D721Med (cell line): Measurements from ENCODE around the gene PCMTD2.

Experiments
- DNase-seq: peaks from one replicate; pipeline ENCODE4 v3.0.0; 2011; ENCODE audit warnings: low spot score; ENCODE audit not compliant: insufficient read length
- FAIRE-seq: peaks from 2 replicates; lab custom pipeline; 2011; peaks lifted over from hg19 to GRCh38; lab: Jason Lieb, UNC
- TF ChIP-seq, protein P1 (sequence below): IDR thresholded peaks from 2 replicates; pipeline ENCODE4 v1.5.1; 2012; ENCODE audit warnings: mild to moderate bottlenecking, control low read depth; ENCODE audit not compliant: insufficient read depth; ENCODE audit errors: missing control alignments

Gene PCMTD2

DNA sequence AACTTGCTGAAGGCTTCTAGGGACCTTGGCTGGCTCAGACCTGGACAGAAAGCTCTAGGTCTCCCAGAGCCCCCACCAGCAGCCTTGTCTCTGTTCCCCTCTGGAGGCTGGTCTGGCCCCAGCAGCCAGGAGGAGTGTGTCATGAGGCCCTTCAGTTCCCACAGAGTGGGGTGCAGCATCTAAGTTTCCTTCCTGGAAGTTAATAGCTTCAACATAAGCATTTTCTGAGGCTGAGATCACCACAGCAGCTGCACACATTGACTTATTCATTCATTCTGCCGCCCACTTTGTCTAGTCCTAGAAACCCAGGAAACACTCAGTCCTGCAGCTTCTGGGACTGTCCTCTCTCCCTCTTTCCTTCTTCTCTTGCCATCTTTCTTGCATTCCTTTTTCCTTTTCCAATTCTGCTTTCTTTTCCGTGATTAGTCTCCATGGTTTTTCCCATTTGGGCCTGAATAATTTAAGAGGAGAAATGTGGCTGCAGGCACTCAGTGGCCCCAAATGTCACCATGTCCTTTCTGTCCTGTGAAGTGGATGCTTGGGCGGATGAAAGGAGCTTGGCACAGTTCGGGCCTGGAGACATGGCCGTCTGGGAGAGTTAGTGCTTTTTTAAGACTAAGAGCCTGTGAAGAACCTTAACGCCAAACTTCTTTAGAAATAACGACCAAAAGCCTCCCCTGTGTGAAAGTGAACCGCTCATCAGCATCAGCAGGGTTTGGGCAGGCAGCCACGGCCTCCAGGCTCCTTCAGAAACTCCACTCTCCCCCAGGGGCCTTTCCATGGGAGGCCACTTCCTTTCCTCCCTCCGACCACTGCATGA lies 31.0 kb upstream of the PCMTD2 start:
- TF ChIP-seq, protein P1, sequence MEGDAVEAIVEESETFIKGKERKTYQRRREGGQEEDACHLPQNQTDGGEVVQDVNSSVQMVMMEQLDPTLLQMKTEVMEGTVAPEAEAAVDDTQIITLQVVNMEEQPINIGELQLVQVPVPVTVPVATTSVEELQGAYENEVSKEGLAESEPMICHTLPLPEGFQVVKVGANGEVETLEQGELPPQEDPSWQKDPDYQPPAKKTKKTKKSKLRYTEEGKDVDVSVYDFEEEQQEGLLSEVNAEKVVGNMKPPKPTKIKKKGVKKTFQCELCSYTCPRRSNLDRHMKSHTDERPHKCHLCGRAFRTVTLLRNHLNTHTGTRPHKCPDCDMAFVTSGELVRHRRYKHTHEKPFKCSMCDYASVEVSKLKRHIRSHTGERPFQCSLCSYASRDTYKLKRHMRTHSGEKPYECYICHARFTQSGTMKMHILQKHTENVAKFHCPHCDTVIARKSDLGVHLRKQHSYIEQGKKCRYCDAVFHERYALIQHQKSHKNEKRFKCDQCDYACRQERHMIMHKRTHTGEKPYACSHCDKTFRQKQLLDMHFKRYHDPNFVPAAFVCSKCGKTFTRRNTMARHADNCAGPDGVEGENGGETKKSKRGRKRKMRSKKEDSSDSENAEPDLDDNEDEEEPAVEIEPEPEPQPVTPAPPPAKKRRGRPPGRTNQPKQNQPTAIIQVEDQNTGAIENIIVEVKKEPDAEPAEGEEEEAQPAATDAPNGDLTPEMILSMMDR: no peak
- no peak for DNase-seq
- FAIRE-seq: no peak

GRCh38 chr20:64225171-64225595 lies 30.4 kb upstream of the PCMTD2 start:
- TF ChIP-seq, protein P1: no peak
- DNase-seq (no peak), FAIRE-seq (no peak)

GRCh38 chr20:64225828-64226598 lies 29.5 kb upstream of the PCMTD2 start:
- DNase-seq (no peak), FAIRE-seq (no peak)
- TF ChIP-seq, protein P1: no peak

- TF ChIP-seq, protein P1: no peak
- no peak for FAIRE-seq
Observed at GRCh38 chr20:64226686-64227580, 28.6 kb upstream of the PCMTD2 start.

DNA sequence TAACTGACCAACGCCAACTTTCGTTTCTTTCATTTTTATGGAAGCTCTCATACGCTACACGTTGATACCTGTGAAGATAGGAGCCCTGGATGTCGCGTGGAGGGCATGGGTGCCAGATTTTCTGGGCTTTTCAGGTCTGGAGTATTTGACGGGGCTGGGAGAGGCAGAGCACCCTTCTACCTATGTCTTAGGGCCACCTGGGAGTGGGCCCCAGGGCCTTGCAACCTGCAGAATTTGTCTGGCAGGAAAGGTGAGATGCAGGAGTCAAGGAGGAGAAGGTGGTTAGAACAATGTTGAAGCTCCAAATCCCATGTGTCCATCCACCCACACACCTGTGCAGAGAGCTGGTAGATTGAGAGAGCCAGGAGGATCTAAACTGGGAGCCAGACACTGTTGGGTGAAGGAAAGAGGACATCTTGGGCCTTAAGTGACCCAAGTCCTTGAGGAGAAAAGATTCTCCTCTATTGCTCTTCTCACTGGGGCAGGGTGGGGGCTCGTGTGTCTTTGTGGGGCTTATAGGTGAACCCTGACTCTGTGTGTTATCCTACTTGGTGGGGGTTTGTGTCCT lies 27.4 kb upstream of the PCMTD2 start:
- FAIRE-seq: no peak
- no peak for DNase-seq
- TF ChIP-seq, protein P1: no peak

More at GRCh38 chr20:64226686-64227580, 28.6 kb upstream of the PCMTD2 start:
- DNase-seq: no peak

DNA sequence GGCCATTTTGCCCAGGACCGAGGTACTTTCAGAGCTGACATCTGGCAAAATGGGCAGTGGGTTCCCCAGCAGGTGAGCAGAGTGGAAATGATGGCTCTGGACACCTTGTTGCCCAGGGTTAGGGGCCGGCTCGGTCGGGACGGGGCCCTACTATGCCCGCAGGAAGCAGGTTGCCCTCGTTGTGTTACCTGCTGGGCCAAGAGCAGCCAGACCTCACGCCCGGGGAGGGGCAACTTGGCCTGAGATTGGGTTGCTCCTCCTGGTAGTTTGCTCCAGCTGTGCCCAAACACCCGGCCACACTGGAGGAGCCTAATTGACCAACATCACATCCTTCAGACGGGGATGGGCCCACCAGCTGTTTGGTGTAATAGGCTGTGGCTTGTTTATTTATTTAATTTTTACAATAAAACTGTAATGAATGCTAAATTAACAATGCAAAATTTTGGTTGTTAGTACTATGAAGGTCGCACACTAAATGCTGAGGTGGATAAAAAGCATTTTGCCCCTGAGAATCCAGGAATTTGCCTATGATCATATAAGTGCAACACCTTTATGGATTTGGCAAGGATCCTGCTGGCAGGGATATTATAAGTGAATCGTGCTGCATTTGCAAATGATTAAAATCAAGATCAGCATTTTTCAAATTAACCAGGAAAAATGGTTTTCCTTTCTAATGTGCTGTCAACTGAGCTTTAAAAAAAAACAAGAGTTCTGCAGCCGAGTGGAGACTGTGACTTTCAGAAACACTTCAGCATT lies 26.6 kb upstream of the PCMTD2 start:
- FAIRE-seq (no peak), DNase-seq (no peak)
- TF ChIP-seq, protein P1: no peak
